HG03469 (cell line): Measurements from ENCODE around the gene ABLIM2.

Source experiments
- ATAC-seq: cut with Tn5 transposase; IDR thresholded peaks from one replicate; pipeline ENCODE4 v1.9.1; 2021; ENCODE audit warnings: mild to moderate bottlenecking, moderate library complexity, moderate number of reproducible peaks; ENCODE audit not compliant: unreplicated experiment

The ABLIM2 gene

DNA sequence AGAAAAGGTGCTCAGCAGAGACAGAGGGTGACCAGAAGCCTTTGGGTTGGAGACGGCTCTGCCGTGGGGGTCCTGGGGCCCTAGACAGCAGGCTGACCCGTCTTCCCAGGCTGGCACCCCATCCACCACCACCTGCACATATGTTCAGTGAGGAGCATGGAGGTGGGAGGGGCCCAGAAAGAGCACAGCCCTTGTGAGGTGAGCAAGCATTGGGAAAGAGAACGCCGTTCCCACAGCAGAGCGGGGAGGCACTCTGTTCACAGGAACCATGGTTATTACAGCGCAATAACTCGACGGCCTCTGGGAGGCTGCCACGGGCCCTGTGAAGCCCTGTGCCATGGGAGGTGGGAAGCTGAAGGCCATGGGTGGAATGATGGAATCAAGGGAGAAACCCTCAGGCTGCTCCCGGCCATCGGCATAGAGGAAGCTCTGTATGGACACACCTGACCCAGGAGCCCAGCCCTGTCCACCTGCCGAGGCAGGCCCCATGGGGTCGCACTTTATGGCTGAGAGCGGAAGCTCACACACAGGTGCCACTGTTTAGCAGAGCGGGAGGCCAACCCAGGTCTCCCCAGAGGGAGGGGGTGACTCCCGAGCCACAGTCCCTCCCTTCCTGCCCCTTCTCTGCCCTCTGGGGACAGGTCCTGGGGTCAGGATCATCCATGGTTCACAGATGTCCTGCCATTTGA lies 125.4 kb downstream of the ABLIM2 start:
- no peak for ATAC-seq

- ATAC-seq: no peak
These were observed 126.2 kb downstream of the ABLIM2 start for GRCh38 chr4:8032381-8032780.

- ATAC-seq: no peak
These were observed 128.4 kb downstream of the ABLIM2 start for GRCh38 chr4:8030121-8030781.

GRCh38 chr4:8029689-8030088 lies 128.9 kb downstream of the ABLIM2 start:
- no peak for ATAC-seq

DNA sequence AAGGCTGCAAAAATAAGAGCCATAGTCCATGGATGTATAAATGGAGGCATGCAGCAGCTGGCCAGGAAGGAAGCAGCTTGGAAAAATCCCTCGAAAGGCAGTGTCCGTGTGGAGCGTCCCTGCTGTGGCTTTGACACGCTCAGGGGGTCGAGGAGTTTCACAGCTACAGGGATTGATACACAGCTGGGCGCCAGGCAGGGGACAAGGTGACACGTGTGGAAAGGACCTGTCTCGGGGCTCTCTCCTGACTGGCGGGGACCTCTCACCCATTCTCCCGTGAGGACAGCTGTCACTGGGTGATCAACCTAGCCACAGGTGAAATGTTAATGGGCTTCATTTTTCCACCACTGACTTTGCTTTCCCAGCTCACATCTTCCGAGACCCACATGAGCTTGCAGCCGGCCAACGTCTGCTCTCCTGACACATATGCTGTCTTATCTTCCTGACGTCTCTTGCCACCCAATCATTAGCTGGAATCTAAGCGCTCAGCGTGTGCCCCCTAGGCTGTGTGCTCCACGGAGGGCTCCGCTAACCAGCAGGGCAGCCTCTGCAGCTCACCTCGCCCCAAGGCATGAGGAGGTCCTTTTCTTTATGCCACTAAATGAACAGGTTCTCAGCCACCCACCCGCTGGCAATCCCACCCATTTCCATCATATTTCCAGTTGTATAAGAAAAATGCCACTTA lies 129.6 kb downstream of the ABLIM2 start:
- no peak for ATAC-seq

- ATAC-seq: no peak
These were observed 130.2 kb downstream of the ABLIM2 start for GRCh38 chr4:8028368-8028767.

GRCh38 chr4:8026453-8026852 lies 132.2 kb downstream of the ABLIM2 start:
- no peak for ATAC-seq

DNA sequence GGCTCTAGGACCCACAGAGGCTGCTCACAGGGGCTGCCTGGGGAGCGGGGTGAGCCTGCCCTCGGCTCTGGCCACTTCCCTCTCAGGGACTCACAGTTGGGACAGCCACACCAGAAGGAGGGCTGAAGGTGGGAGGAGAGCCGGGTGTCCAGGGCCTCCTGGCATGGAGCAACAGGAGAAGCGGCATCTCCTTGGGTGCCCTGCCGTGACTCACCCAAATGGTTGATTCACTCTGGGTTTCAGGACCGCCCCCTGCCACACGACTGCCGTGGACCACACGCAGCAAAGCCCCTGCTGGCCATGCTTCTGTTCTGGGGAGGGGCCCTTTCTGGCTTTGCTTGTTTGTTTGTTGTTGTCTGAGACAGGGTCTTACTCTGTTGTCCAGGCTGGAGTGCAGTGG lies 132.9 kb downstream of the ABLIM2 start:
- no peak for ATAC-seq

DNA sequence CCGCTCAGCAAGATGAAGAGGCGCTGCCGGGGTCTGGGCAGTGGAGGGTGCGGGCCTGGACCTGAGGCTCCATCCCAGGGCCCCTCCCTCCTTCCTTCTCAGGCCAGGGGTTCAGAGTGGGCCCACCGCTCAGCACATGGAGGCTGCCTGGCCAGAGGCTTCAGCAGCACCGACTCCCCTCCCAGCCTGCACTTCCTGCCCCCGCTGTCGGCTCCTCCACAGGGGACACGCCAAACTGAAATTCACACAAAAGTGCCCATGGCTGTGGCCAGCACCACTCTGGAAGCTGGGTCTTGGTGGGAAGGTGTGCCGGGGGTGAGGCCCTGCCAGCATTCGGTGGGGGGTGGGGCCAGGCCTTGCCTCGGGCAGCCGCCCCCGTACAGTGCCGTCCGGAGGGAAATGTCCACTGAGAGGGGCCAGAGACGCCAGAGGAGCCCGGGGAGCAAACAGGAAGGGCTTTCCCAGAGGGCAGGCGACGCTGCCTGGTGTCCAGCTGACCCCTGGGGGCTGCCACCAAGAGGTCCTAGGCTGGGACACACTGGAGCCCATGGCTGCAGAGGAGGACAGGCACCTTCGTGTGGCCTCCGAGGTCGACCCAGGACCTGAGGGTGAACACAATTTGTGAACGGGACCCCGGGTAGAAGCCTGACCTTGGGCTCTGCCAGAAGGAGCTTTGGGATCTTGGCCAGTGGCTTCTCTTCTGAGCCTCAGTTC lies 134.4 kb downstream of the ABLIM2 start:
- no peak for ATAC-seq

- ATAC-seq: no peak
These were observed 134.9 kb downstream of the ABLIM2 start for GRCh38 chr4:8023696-8024033.

- no peak for ATAC-seq
These were observed 135.6 kb downstream of the ABLIM2 start for GRCh38 chr4:8022767-8023695.

GRCh38 chr4:8021796-8022195 lies 136.8 kb downstream of the ABLIM2 start:
- ATAC-seq: no peak

- no peak for ATAC-seq
These were observed 138.9 kb downstream of the ABLIM2 start for GRCh38 chr4:8019396-8020365.

- no peak for ATAC-seq
These were observed 142.1 kb downstream of the ABLIM2 start for GRCh38 chr4:8016527-8016926.

GRCh38 chr4:8015512-8015911 lies 143.1 kb downstream of the ABLIM2 start:
- no peak for ATAC-seq

- no peak for ATAC-seq
These were observed 144.5 kb downstream of the ABLIM2 start for GRCh38 chr4:8013976-8014726.

DNA sequence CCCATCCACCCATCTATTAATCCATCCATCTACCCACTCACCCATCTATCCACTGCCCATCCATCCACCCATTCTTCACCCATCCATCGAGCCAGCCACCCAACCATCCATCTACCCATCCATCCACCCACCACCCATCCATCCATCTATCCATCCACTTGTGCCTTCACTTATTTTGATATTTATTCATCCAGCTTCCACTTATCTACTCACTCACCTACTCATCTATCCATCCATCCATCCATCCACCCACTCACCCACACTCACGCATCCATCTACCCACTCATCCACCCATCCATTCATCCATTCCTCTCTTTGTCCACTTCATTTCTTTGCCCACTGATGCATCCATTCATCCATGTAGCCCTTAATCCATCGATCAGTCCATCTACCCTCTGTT lies 146.1 kb downstream of the ABLIM2 start:
- ATAC-seq: no peak

DNA sequence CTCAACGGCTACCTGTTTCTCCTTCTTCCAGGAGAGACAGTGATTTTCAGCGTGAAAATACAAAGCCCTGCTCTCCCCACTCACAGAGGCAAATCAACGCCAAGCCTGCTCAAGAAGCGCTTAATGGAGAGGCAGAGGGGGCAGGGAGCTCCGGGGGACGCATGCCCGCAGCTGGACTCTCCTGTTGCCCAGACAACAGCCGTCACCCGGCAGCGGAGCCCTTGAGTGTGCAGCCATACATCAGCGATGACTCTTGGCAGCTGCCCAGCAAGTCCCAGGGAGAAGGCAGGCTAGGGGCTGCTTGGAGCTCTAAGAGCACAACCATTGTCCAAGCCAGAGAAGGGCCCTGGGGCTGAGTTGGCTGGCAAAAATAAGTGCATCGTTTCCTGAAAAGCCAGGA lies 148.0 kb downstream of the ABLIM2 start:
- ATAC-seq: no peak
